K562 (cell line): ENCODE data around the gene NMBR. TPM values are rescaled to one million over a fixed set of nuclear protein-coding genes. Genes with fewer than 3 reads are reported as not detected.
A peak's percentile ranks its signal among the peaks of the same experiment; 100 is the strongest.

Experiments
- ATF2 ChIP-seq: sonication (generic); formaldehyde crosslinking; IDR thresholded peaks from 2 replicates; pipeline ENCODE4 v1.8.1; 2022; ENCODE audit warnings: missing genetic modification reagents
- CC2D1A ChIP-seq: fragments of 450-650 bp; IDR thresholded peaks from 2 replicates; pipeline ENCODE4 v1.6.1; 2017; ENCODE audit warnings: mild to moderate bottlenecking
- CHAMP1 ChIP-seq: fragments of 450-650 bp; IDR thresholded peaks from 2 replicates; pipeline ENCODE4 v1.6.1; 2016; ENCODE audit warnings: mild to moderate bottlenecking
- DMBX1 ChIP-seq: fragments of 250-450 bp; sonication (Bioruptor Pico); IDR thresholded peaks from 2 replicates; pipeline ENCODE4 v1.8.0; 2022; ENCODE audit warnings: inconsistent platforms, mild to moderate bottlenecking, moderate library complexity, borderline replicate concordance
- GTF3C2 ChIP-seq: IDR thresholded peaks from 3 replicates; pipeline ENCODE4 v1.6.1; 2011; ENCODE audit warnings: borderline replicate concordance, mild to moderate bottlenecking, moderate library complexity; ENCODE audit not compliant: insufficient read length; ENCODE audit errors: extremely low read depth
- POLR2AphosphoS5 ChIP-seq: IDR thresholded peaks from 2 replicates; pipeline ENCODE4 v1.6.1; 2011; ENCODE audit warnings: mild to moderate bottlenecking, low read depth, low read length, moderate library complexity; ENCODE audit not compliant: control insufficient read depth, insufficient read depth
- POU5F1 ChIP-seq: fragments of 150-350 bp; IDR thresholded peaks from 2 replicates; pipeline ENCODE4 v1.6.1; 2014; ENCODE audit warnings: borderline replicate concordance, low read length, low read depth, mild to moderate bottlenecking; ENCODE audit not compliant: partially characterized antibody
- TRIM24 ChIP-seq, 2 experiments: fragments of 450-650 bp; IDR thresholded peaks; 2 replicates each; pipeline ENCODE4 v1.6.1; 2016
- ZBTB5 ChIP-seq: fragments of 450-650 bp; IDR thresholded peaks from 2 replicates; pipeline ENCODE4 v1.6.1; 2017; ENCODE audit warnings: antibody characterized with exemption
- ZNF133 ChIP-seq: fragments of 250-450 bp; sonication (Bioruptor Pico); IDR thresholded peaks from 2 replicates; pipeline ENCODE4 v1.4.0; 2020; ENCODE audit warnings: mild to moderate bottlenecking
- polyA plus RNA-seq, 8 experiments: library from polyadenylated mRNA; depleted of rRNA in 4 of 8; stranded (reverse) in 5 of 8; unstranded in 3 of 8; fragments of >200 nt; fragmentation: Nextera tagmentation in 2 of 8; fragmentation: Illumina TruSeq in 1 of 8; extraction: Ambion mirVana in 2 of 8; extraction: Trizol in 1 of 8; gene quantifications; 2 replicates each; pipeline versions ENCODE4 v1.2.1 to v1.2.3, GENCODE V29; 2011 to 2014; ENCODE audit warnings: inconsistent platforms in 1 of 8, missing spikeins in 1 of 8
- total RNA-seq, 7 experiments: library from RNA; depleted of rRNA in 6 of 7; stranded (reverse); fragments of >200 nt in 6 of 7; fragmentation: Illumina TruSeq in 2 of 7; extraction: Trizol in 2 of 7; gene quantifications; 2 replicates each; pipeline versions ENCODE4 v1.2.1 to v1.2.3, GENCODE V29; 2011 to 2021; ENCODE audit warnings: low replicate concordance in 1 of 7

NMBR gene
- total and polyA plus RNA-seq, 9 of the 15 experiments (the other 6 are each of a cell fraction or from before 2014, with no cell fraction given), result not detected

- TF ChIP-seq CHAMP1 (peak; percentile 55; the same call in 1 of the 2 replicates), DMBX1 (no peak), ATF2 (CRISPR knock-in tag) (no peak), ZBTB5 (no peak), ZNF133 (CRISPR knock-in tag) (no peak), TRIM24 (IDR thresholded peaks at IDR 0.05) (0 out of 4 replicates have a peak, but pooled peaks of 1 of the 2 experiments have one; percentile 34), POU5F1 (no peak), CC2D1A (peak; percentile 85), POLR2AphosphoS5 (no peak), GTF3C2 (no peak)
Observed at GRCh38 chr6:142027074-142027473, 119.8 kb downstream of the NMBR start (continued).
